ENCODE data around the gene ZNF536.

Gene ZNF536

GRCh38 chr19:30563691-30564090 is 191.5 kb downstream of the ZNF536 start:
- no peak for DNase-seq (ENCODE audit: low read depth)

- DNase-seq (ENCODE audit: low read depth), result no peak
Measured at GRCh38 chr19:30564551-30565011, 192.4 kb downstream of the ZNF536 start.

GRCh38 chr19:30565636-30566035 is 193.5 kb downstream of the ZNF536 start:
- no peak for DNase-seq (ENCODE audit: low read depth)

GRCh38 chr19:30566681-30567420 is 194.7 kb downstream of the ZNF536 start:
- no peak for DNase-seq (ENCODE audit: low read depth)

- DNase-seq (ENCODE audit: low read depth), result no peak
Measured at GRCh38 chr19:30567536-30568232, 195.5 kb downstream of the ZNF536 start.

GRCh38 chr19:30570194-30570593 is 198.0 kb downstream of the ZNF536 start:
- DNase-seq (ENCODE audit: low read depth), result no peak

- no peak for DNase-seq (ENCODE audit: low read depth)
Measured at GRCh38 chr19:30577551-30578105, 205.4 kb downstream of the ZNF536 start.

- no peak for DNase-seq (ENCODE audit: low read depth)
Measured at GRCh38 chr19:30579419-30579818, 207.2 kb downstream of the ZNF536 start.

GRCh38 chr19:30580673-30581072 is 208.5 kb downstream of the ZNF536 start:
- no peak for DNase-seq (ENCODE audit: low read depth)

- DNase-seq (ENCODE audit: low read depth), result no peak
Measured at GRCh38 chr19:30584090-30584489, 211.9 kb downstream of the ZNF536 start.

- no peak for DNase-seq (ENCODE audit: low read depth)
Measured at GRCh38 chr19:30587869-30588268, 215.7 kb downstream of the ZNF536 start.

GRCh38 chr19:30590596-30591229 is 218.5 kb downstream of the ZNF536 start:
- DNase-seq (ENCODE audit: low read depth), result no peak

GRCh38 chr19:30593356-30593755 is 221.2 kb downstream of the ZNF536 start:
- DNase-seq (ENCODE audit: low read depth), result no peak

GRCh38 chr19:30593975-30594745 is 222.0 kb downstream of the ZNF536 start:
- no peak for DNase-seq (ENCODE audit: low read depth)

GRCh38 chr19:30596268-30596667 is 224.1 kb downstream of the ZNF536 start:
- DNase-seq (ENCODE audit: low read depth), result no peak

- no peak for DNase-seq (ENCODE audit: low read depth)
Measured at GRCh38 chr19:30596813-30597399, 224.7 kb downstream of the ZNF536 start.

GRCh38 chr19:30598688-30599087 is 226.5 kb downstream of the ZNF536 start:
- DNase-seq (ENCODE audit: low read depth), result no peak

GRCh38 chr19:30602661-30603350 is 230.6 kb downstream of the ZNF536 start:
- no peak for DNase-seq (ENCODE audit: low read depth)

GRCh38 chr19:30604657-30605056 is 232.5 kb downstream of the ZNF536 start:
- DNase-seq (ENCODE audit: low read depth), result no peak

GRCh38 chr19:30605333-30605732 is 233.1 kb downstream of the ZNF536 start:
- no peak for DNase-seq (ENCODE audit: low read depth)

Data from non-pigmented ciliary epithelial cell (primary cell).